CD4-positive, alpha-beta T cell treated with Interleukin-6 at 100 ng/mL for 8 hours (primary cell): ENCODE results near the gene TMCO4.
A peak's percentile ranks its signal among the peaks of the same experiment; 100 is the strongest.
"Not testable (repeated sequence)": the region's sequence is repeated elsewhere in the genome, so short reads cannot be mapped to it uniquely, and the experiment has no call there.

Source experiments
- DNase-seq: peaks from one replicate; pipeline ENCODE4 v3.0.0-alpha.2; 2020; ENCODE audit warnings: mixed read lengths, low spot score

The TMCO4 gene

GRCh38 chr1:19656134-19656779 lies 143.5 kb downstream of the TMCO4 start:
- no peak for DNase-seq

- DNase-seq, result no peak
Observed at GRCh38 chr1:19655718-19656080, 144.0 kb downstream of the TMCO4 start.

GRCh38 chr1:19654886-19655717 lies 144.6 kb downstream of the TMCO4 start:
- DNase-seq, result no peak

DNA sequence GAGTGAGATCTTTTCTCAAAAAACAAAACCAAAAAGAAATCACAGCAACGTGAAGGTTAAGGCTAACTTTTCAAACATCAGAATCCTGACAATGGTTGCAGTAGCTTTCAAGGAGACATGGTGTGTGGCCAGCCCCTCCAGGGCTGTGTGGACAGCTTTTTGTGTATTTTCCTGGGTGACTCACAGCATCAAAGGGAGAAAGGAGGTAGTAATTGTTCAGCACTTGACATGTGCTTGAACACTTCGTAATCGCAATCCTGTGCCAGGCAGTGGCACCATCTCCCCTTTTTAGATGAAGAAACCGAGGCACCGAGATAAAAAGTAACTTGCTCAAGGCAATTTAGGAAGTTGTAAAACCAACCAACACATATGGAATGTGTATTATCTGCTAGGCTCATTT lies 145.3 kb downstream of the TMCO4 start:
- DNase-seq, result no peak

DNA sequence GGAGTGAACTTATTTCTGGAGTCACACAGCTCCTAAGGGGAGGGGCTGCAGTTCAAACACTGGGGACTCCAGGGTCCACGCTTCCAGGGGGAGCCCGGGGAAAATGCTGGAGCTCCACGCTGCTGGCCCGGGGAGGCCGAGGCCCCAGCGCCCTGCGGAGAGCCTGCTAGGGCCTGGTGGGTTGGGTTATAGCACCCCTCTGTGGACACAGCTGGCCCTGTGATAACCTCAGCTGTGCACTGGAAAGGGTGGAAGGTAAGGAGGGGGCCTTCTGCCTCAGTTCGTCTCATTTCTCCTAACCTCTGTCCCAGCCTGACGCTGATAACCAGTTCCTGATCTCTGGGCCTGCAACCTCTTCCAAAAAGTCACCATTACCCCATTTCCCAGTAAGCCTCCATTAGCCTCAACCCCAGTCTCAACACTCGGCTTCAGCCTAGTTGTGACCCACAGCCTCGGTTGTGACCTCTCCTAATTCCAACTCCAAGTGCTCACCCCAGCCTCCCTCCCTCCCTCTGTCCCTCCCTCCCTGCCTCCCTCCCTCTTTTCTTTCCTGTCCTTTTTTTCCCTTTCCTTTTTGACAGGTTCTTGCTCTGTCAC lies 148.5 kb downstream of the TMCO4 start:
- DNase-seq, result peak; percentile 55

- no peak for DNase-seq
Observed at GRCh38 chr1:19650416-19651140, 149.1 kb downstream of the TMCO4 start.

GRCh38 chr1:19648689-19649088 lies 151.0 kb downstream of the TMCO4 start:
- no peak for DNase-seq

GRCh38 chr1:19648239-19648638 lies 151.5 kb downstream of the TMCO4 start:
- DNase-seq, result no peak

DNA sequence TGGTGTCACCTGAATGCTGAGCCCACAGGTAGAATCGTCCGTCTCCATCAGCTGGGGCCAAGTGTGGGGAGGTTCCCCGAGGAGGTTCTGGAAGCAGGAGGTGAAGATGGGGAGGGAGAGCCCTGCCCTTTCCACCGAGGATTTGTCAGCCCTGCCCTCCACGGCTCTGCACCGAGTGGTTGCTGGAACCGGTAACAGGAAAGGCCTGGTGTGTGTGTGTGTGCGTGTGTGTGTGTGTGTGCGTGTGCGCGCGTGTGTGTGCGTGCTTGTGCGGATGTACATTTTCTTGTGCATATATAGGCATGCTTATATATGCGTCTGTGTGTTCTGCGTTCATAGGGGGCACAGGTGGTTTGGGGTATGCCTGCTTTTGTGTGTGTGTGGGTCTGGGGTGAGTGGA lies 152.1 kb downstream of the TMCO4 start:
- DNase-seq, result peak; percentile 30

DNA sequence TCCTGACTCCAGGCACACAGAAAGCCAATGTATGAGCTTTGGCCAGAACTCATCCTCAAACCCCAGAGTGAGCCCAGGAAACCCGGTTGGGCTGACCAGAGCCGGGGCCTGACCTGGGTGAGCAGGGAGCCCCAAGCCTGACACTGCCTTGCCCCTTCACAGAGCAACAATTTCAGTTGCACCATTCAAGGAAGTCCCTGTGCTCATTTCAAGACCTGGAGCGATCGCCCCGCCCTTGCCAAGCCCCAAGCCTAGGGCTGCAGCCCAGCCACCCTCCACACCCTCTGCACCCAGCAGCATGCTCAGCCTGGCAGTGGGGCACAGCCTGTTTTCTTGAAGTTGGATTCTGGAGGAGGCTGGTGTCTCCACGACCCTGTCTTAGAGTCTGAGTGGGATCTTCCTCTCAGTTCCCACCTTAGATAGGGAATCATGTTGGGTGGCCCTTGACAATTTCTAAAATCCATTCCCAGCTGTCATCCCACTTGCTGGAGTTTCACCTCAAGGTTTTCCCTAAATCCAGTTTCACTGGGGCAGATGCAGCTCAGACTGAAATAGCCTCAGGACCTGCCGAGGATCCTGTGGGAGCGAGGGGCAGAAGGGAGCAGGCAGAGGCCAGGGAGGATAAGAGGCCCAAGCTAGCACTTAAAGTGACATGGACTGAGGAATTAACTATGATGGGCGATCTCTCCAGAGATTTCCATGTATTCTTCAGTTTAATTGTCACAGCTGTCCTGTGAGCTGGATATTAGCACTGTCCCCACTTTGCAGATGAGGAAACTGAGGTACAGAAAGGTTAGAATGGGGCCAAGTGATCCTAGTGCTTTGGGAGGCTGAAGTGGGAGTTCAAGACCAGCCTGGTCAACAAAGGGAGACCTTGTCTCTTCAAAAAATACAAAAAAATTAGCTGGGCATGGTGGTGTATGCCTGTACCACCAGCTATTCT lies 153.1 kb downstream of the TMCO4 start:
- DNase-seq, result peak; percentile 7

DNA sequence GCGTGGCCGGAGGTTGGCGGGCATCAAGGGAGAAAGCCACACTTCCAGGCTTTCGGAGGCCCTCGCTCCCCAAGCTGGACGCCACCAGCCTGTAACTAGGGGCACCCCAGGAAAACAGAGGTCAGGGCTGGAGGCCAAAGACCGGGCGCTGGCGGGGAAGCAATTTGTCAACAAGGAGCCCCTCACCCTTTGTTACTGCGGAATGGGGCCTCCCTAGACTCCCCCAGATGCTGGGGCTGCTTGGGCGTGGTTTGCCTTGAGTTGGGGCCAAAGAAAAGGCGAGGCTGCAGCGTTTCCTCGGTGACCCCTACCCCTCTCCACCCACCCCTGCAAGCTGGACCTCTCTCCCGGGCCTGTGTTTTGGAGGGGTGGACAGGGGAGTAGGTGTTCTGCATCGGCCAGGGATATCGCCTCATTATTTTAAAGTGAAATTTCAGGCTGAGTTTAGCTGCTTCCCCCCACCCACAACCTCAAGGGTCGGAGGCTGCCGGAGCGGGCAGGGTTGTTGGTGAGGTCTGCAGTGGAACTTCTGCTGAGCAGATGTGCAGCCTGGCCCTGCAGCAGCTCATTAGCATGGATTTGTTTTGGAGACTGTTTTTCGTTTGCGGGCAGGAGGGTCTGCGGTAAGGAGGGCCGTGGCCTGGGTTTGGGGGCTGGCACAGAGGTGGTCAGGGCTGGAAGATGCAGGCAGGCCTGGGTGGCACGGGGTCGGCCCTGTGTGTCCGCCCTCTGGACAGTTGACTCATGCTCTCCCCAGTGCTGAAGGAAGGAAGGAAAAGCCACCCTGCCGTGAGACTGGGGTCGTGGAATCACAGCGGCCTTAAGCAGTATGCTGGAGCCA lies 154.1 kb downstream of the TMCO4 start:
- no peak for DNase-seq

- DNase-seq, result peak; percentile 37
Observed at GRCh38 chr1:19644681-19645410, 154.9 kb downstream of the TMCO4 start.

GRCh38 chr1:19644395-19644680 lies 155.4 kb downstream of the TMCO4 start:
- DNase-seq, result no peak

DNA sequence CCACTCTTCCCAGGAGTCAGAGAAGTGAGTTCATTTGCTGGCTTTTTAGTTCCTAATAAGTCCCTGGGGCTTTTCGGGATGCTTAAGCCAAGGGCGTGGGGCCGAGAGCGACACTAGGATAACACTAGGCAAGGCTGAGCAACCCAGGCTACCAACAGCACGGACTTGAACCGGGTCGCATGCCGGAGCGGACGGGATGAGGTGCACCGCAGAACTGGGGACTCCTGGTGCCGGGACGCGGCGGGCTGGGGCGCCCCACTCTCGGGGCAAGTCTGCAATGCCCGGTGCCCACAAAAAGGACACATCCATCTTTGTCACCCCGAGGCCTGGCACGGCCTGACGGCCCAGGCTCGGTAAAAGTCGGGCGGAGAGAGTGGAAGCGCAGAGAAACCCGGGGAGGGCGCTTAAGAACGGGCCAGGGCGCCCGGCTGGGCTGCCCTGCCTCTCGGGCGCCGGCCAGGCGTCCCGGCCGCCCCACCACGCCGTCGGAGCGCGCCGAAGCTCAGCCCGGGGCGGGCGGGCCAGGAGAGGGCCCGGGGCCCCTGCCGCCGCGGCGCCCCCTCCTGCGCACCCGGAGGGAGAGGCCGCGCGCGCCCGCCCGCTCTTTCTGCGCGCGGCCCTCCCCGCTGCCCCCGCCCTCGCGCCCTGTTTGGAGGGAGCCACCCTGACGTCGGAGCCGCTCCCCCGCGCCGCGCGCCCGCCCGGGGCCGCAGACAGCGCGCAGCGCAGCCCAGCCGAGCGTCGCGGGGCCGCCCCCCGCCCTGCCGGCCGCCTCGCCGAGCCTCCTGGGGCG lies 155.9 kb downstream of the TMCO4 start, which contains the start of gene NBL1:
Gene NBL1, plus strand, starts transcription at position 710 of the 793 bp plus-strand sequence. CDS start 10,720 bp downstream, outside the sequence.
- peak; percentile 63 for DNase-seq

GRCh38 chr1:19643121-19643520 lies 156.6 kb downstream of the TMCO4 start:
- no peak for DNase-seq

DNA sequence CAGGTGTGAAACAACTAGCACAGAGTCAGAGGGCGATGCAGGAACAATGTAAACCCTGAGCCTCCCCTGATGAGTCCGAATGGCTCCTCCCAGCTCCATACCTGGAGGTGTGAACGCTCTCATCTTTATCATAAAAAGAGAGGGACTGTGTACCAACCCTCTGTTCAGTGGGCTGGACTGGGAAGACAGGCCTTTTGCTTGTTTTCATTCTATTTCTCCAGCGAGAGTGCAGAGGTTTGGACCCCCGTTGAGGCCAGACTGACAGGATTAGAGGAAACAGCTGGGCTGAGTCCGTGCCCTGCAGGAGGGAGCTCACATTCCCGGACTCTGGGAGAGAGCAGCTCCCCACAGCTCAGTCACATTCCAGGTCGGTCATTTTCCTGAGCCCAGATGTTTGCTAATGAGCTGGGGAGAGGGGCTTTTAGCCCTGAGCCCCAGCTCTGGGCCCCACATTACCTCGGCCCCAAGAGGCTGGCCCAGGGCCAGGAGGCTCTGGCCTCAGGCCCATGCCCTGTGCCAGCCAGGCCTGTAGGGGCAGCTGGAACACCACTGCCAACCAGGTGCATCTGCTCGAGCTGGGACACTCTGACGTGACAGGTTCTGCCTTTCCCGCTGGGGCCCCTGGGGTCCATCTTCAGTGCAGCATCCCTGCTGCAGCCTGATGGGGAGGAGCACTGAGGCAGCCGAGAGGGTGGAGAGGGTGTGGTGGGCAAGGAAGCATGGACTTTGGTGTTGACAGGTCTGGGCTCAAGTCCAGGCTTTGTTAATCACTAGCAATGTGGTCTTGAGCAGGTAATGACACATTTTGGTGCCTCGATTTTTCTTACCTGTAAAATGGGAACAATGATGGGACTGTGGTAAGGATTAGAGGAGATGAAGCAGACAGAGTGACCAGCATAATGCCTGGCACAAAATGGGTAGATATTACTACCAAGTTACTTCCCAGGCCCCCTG lies 159.1 kb downstream of the TMCO4 start:
- DNase-seq, result no peak

- DNase-seq, result no peak
Observed at GRCh38 chr1:19639999-19640362, 159.7 kb downstream of the TMCO4 start.

GRCh38 chr1:19639228-19639627 lies 160.5 kb downstream of the TMCO4 start:
- DNase-seq, result not testable (repeated sequence)
